Measurements from ENCODE around the gene RAP2A.

Gene RAP2A

GRCh38 chr13:97433727-97434396, at the start of gene RAP2A:
TSS of gene RAP2A (plus strand) at chr13:97434169. CDS start at chr13:97434471, 302 bp downstream.
- peak; percentile 93 for DNase-seq

GRCh38 chr13:97384371-97384770, 49.6 kb upstream of the RAP2A start:
- DNase-seq, result no peak

GRCh38 chr13:97385146-97385545, 48.8 kb upstream of the RAP2A start:
- peak; percentile 27 for DNase-seq

GRCh38 chr13:97385854-97386253, 48.1 kb upstream of the RAP2A start:
- peak; percentile 19 for DNase-seq

GRCh38 chr13:97386801-97387484, 47.0 kb upstream of the RAP2A start:
- peak; percentile 34 for DNase-seq

- DNase-seq, result no peak
Observed at GRCh38 chr13:97387485-97387839, 46.5 kb upstream of the RAP2A start.

GRCh38 chr13:97387890-97388289, 46.1 kb upstream of the RAP2A start:
- DNase-seq, result no peak

GRCh38 chr13:97388373-97388772, 45.6 kb upstream of the RAP2A start:
- no peak for DNase-seq

GRCh38 chr13:97390941-97391600, 42.9 kb upstream of the RAP2A start:
- peak; percentile 72 for DNase-seq

- no peak for DNase-seq
Observed at GRCh38 chr13:97392020-97392419, 41.9 kb upstream of the RAP2A start.

- DNase-seq, result no peak
Observed at GRCh38 chr13:97394542-97394941, 39.4 kb upstream of the RAP2A start.

- DNase-seq, result peak; percentile 62
Observed at GRCh38 chr13:97395447-97396136, 38.4 kb upstream of the RAP2A start.

- no peak for DNase-seq
Observed at GRCh38 chr13:97397267-97397666, 36.7 kb upstream of the RAP2A start.

- DNase-seq, result no peak
Observed at GRCh38 chr13:97401421-97401820, 32.5 kb upstream of the RAP2A start.

- DNase-seq, result peak; percentile 4
Observed at GRCh38 chr13:97403893-97404750, 29.8 kb upstream of the RAP2A start.

GRCh38 chr13:97407540-97407939, 26.4 kb upstream of the RAP2A start:
- no peak for DNase-seq

- DNase-seq, result no peak
Observed at GRCh38 chr13:97408938-97409337, 25.0 kb upstream of the RAP2A start.

- DNase-seq, result peak; percentile 16
Observed at GRCh38 chr13:97411984-97412383, 22.0 kb upstream of the RAP2A start.

GRCh38 chr13:97413694-97414093, 20.3 kb upstream of the RAP2A start:
- no peak for DNase-seq

- no peak for DNase-seq
Observed at GRCh38 chr13:97414392-97414791, 19.6 kb upstream of the RAP2A start.

GRCh38 chr13:97417698-97418097, 16.3 kb upstream of the RAP2A start:
- no peak for DNase-seq
